AG09319 (cell line): ENCODE measurements around the gene BIN2.

Experiments used
- DNase-seq: peaks from one replicate; pipeline ENCODE4 v3.0.0-alpha.2; 2010; ENCODE audit warnings: low read depth; ENCODE audit errors: extremely low read depth
- TF ChIP-seq, protein P1 (sequence below): IDR thresholded peaks from 2 replicates; pipeline ENCODE4 v1.5.1; 2011; ENCODE audit warnings: low read depth, mild to moderate bottlenecking, inconsistent platforms, low read length, moderate library complexity

The BIN2 gene

DNA sequence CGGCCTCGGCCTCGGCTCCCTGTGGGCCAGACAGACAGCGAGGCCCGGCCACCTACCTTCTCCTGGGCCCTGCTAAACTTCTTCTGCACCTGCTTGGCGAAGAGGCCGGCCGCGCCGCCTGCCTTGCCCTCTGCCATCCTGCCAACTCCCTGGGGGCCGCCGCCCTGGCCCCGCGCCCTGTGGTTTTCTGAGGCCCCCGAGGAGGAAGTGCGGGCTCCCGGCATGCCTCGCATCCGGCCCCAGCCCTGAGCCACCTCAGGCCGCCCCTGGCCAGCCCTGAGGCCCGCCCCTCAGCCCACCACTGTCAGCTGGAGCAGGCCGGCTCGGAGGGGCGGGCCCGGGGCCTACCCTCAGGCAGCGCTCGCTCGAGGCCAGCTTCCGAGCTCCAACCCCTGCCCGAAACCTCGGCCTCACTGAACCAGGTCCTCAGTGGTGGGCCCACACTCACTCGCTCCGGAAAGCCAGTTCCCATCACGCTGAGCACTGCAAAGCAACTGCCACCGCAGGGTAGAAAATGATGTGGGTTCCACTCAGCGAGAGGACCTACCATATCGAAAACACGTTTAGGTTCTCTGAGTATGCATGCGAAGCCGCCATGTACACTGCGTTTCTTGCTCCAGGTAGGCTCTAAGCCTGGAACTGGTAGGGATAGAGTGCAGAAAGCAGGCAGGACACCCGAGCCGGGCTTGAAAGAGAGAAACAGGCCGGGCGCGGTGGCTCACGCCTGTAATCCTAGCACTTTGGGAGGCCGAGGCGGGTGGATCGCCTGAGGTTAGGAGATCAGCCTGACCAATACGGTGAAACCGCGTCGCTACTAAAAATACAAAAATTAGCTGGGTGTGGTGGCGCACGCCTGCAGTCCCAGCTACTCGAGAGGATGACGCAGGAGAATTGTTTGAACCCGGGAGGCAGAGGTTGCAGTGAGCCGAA, at the start of gene BIN2:
BIN2 (minus strand) TSS at position 209 of the 930 bp plus-strand sequence; CDS start at position 137, 72 bp downstream.
- TF ChIP-seq, protein P1, sequence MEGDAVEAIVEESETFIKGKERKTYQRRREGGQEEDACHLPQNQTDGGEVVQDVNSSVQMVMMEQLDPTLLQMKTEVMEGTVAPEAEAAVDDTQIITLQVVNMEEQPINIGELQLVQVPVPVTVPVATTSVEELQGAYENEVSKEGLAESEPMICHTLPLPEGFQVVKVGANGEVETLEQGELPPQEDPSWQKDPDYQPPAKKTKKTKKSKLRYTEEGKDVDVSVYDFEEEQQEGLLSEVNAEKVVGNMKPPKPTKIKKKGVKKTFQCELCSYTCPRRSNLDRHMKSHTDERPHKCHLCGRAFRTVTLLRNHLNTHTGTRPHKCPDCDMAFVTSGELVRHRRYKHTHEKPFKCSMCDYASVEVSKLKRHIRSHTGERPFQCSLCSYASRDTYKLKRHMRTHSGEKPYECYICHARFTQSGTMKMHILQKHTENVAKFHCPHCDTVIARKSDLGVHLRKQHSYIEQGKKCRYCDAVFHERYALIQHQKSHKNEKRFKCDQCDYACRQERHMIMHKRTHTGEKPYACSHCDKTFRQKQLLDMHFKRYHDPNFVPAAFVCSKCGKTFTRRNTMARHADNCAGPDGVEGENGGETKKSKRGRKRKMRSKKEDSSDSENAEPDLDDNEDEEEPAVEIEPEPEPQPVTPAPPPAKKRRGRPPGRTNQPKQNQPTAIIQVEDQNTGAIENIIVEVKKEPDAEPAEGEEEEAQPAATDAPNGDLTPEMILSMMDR: no peak
- DNase-seq: no peak

DNA sequence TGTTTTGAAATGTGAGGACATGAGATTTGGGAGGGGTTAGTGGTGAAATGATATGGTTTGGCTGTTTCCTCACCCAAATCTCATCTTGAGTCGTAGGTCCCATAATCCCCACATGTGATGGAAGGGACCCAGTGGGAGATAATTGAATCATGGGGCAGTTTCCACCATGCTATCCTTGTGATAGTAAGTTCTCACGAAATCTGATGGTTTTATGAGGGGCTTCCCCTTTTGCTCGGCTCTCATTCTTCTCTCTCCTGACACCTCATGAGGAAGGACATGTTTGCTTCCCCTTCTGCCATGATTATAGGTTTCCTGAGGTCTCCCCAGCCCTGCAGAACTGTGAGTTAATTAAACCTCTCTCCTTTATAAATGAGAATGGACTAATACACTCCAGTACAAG, 49.2 kb upstream of the BIN2 start:
- DNase-seq: no peak
- TF ChIP-seq, protein P1: no peak

DNA sequence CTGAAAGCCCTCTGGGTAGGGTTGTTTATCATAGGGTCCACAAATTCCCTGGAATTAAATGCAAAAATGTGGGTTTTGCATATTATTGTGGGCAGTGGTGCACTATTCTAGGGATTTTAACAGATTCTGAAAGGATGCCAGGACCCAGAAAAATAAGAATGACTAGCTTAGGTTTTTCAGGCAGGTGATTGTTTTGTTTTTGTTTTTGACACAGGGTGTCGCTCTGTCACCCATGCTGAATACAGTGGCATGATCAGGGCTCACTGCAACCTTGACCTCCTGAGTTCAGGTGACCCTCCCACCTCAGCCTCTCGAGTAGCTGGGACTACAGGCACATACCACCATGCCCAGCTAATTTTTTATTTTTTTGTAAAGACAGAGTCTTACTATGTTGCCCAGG, 48.0 kb upstream of the BIN2 start:
- DNase-seq: no peak
- TF ChIP-seq, protein P1: no peak

DNA sequence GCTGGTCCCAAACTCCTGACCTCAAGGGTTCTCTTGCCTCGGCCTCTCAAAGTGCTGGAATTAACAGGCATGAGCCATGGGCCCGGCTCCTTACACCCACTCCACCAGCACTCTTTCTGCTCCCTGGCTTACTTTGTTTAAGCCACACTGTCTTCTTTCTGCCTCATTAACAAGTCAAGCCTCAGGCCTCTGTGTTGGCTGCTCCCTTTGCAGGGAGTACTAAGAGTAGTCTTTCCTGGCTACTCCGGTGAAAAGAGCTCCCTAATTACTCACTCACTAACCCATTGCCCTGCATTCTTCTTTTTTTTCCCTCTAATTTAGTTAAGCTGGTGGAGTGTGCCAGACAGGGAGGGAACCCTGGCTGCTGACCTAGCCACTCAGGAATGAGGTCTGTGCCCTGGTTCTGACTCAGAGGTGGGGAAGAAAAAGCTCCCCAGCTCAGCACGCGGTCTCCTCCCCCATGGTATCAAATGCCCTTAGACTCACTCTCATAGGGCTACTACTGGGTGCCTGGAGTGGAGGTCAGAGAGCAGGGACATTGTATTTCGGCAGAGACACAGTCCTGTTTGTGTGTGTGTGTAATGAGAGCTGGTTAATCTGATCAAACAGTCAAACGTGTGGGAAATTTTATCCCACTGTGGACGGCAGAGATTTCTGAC, 47.5 kb upstream of the BIN2 start:
- TF ChIP-seq, protein P1: no peak
- peak; percentile 88 for DNase-seq

DNA sequence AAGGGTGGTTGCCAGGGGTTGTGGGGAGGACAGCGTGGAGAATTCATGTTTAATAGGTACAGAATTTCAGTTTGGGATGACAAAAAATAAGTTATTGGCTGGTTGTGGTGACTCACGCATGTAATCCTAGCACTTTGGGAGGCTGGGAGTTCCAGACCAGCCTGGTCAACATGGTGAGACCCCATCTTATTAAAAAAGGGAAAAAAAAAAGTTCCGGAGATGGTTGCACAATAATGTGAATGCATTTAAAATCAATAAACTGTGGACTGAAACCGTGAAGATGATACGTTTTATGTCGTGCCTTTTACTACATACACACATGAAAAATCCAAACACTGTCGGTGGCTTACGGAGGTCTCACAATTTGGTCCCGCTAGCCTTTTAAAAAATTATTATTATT, 46.7 kb upstream of the BIN2 start:
- DNase-seq: no peak

DNA sequence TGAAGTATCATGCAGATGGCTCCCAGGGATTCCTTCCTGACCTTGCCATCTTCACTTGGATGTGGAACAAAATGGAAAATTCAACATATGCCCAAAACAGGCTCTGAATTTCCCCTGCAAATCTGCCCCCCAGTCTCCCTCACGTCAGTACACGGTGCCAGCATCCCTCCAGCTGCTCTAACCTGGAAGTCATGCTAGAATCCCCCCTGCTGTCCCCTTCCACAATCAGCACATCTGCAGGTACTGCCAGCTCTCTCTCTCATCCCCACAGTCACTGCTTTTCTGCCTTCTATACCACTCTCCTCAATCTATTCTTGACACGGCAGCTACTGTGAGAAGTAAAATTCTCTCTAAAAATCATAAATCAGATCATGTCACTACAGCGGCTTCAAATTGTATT, 45.6 kb upstream of the BIN2 start:
- no peak for DNase-seq

More for the DNA sequence above, 46.7 kb upstream of the BIN2 start:
- TF ChIP-seq, protein P1: no peak

More for the DNA sequence above, 45.6 kb upstream of the BIN2 start:
- TF ChIP-seq, protein P1: no peak
